Esophagus muscularis mucosa (tissue), 4 donors: ENCODE data around the gene EYA2. TPM values are rescaled to one million over a fixed set of nuclear protein-coding genes. Genes with fewer than 3 reads are reported as not detected.
A peak's percentile ranks its signal among the peaks of the same experiment; 100 is the strongest.

Experiments
- DNase-seq: peaks from one replicate; pipeline ENCODE4 v3.0.0-alpha.2; 2017; ENCODE audit errors: extremely low spot score
- H3K27ac ChIP-seq, 4 donors: fragments of 200-600 bp; sonication (generic); replicated peaks in 1 of 4; 1 replicate in 3 of 4; 2 replicates in 1 of 4; pipeline ENCODE4 v1.5.1; 2016 to 2019; ENCODE audit warnings: mild to moderate bottlenecking in 1 of 4
- H3K27me3 ChIP-seq, 4 donors: fragments of 200-600 bp; sonication (generic); one replicate each; pipeline versions ENCODE4 v1.5.1 to v1.6.0; 2016 to 2019
- H3K36me3 ChIP-seq, 4 donors: fragments of 200-600 bp; sonication (generic); one replicate each; pipeline ENCODE4 v1.5.1; 2016 to 2019
- H3K4me1 ChIP-seq, 4 donors: fragments of 200-600 bp; sonication (generic); one replicate each; pipeline ENCODE4 v1.5.1; 2016 to 2019
- H3K4me3 ChIP-seq, 4 donors: fragments of 200-600 bp; sonication (generic); 1 replicate in 2 of 4; 2 replicates in 2 of 4; pipeline ENCODE4 v1.5.1; 2016 to 2019; ENCODE audit warnings: mild to moderate bottlenecking in 4 of 4, moderate library complexity in 1 of 4
- H3K9me3 ChIP-seq, 4 donors: fragments of 200-600 bp; sonication (generic); 1 replicate in 3 of 4; 2 replicates in 1 of 4; pipeline ENCODE4 v1.5.1; 2016 to 2019
- CTCF ChIP-seq, 3 experiments: fragments of 200-600 bp in 2 of 3; fragments of 450-650 bp in 1 of 3; sonication (generic) in 2 of 3; IDR thresholded peaks; one replicate each; pipeline ENCODE4 v1.5.1; 2017 to 2019; ENCODE audit warnings: antibody characterized with exemption in 3 of 3, mild to moderate bottlenecking in 2 of 3, moderate library complexity in 1 of 3
- EP300 ChIP-seq: sonication (generic); formaldehyde crosslinking; IDR thresholded peaks from one replicate; pipeline ENCODE4 v1.6.1; 2017; ENCODE audit warnings: antibody characterized with exemption
- POLR2A ChIP-seq: fragments of 450-650 bp; IDR thresholded peaks from one replicate; pipeline ENCODE4 v1.6.1; 2017; ENCODE audit warnings: antibody characterized with exemption, moderate library complexity, mild to moderate bottlenecking, low read depth
- POLR2AphosphoS5 ChIP-seq, 2 donors: sonication (generic); formaldehyde crosslinking; IDR thresholded peaks; one replicate each; pipeline ENCODE4 v1.6.1; 2017; ENCODE audit warnings: antibody characterized with exemption in 2 of 2
- WGBS: methylation state at CpG from one replicate; pipeline ENCODE4 v1.1.5; 2018; 5-methylcytosine and 5-hydroxymethylcytosine counted together
- intact Hi-C: fragments of 100-400 bp; cut with DNase I; formaldehyde crosslinking; loops from one replicate; pipeline ENCODE4 v1.15.1; 2023
- total RNA-seq, 4 donors: library from RNA; depleted of rRNA; stranded (reverse); fragments of >200 nt; gene quantifications; one replicate each; pipeline versions ENCODE4 v1.1.0 to v1.2.1, GENCODE V29; 2016

The EYA2 gene, protein sequence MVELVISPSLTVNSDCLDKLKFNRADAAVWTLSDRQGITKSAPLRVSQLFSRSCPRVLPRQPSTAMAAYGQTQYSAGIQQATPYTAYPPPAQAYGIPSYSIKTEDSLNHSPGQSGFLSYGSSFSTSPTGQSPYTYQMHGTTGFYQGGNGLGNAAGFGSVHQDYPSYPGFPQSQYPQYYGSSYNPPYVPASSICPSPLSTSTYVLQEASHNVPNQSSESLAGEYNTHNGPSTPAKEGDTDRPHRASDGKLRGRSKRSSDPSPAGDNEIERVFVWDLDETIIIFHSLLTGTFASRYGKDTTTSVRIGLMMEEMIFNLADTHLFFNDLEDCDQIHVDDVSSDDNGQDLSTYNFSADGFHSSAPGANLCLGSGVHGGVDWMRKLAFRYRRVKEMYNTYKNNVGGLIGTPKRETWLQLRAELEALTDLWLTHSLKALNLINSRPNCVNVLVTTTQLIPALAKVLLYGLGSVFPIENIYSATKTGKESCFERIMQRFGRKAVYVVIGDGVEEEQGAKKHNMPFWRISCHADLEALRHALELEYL
- 1 to 10 TPM; 1.2 to 5.9 (median 4.2) TPM for total RNA-seq

- 2% methylated on average over 11 of the region's 52 CpGs for WGBS
- Histone ChIP-seq H3K9me3 (peaks cover 0 to 17% (median 13%) of the 10 kb centered on the region in 4 donors), H3K27ac (peak within 1 kb of the TSS in 3 of 4 donors; percentile 41 to 66 (median 44)), H3K4me3 (peak within 1 kb of the TSS; percentile 57 to 67 (median 59)), H3K27me3 (peaks cover 0 to 39% (median 3%) of the 10 kb centered on the region in 4 donors), H3K36me3 (no peaks in the 10 kb centered on the region), H3K4me1 (peaks cover 0 to 19% (median 9%) of the 10 kb centered on the region in 4 donors)
- DNase-seq: no peak
- TF ChIP-seq POLR2AphosphoS5 (IDR thresholded peaks at IDR 0.05) (no peak), EP300 (no peak), POLR2A (no peak), CTCF (IDR thresholded peaks at IDR 0.05) (no peak)
- intact Hi-C loops: no loop called here
Observed at GRCh38 chr20:46894579-46894958, at the start of gene EYA2. Gene EYA2 (plus strand): TSS chr20:46894843. CDS start chr20:46990011, 95,168 bp downstream.

DNA sequence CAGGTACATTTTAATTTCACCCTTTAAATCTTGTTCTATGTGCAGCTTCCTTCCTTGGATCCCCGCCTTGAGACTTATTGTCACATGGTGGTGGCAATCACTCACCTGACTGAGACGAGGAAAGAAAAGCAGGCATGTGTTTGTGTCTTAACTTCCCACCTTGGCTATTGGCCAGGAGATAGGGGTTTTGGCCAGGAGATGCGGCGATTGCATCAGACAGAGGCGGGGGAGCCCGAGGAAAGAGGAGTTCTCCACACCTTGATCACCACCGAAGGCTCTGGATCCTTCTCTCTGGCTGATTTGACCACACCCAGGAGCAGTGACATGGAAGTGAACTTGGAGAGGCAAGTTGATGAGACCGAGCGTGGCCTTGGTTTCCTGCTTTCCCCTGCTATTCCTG lies 49.7 kb upstream of the EYA2 start:
- Histone ChIP-seq H3K36me3 (no peaks in the 10 kb centered on the region), H3K27ac (no peak overlapping the region), H3K9me3 (no peaks in the 10 kb centered on the region), H3K4me1 (no peaks in the 10 kb centered on the region), H3K27me3 (no peaks in the 10 kb centered on the region), H3K4me3 (no peak overlapping the region)
- intact Hi-C loops: no loop called here
- TF ChIP-seq EP300 (no peak), CTCF (IDR thresholded peaks at IDR 0.05) (no peak), POLR2A (no peak), POLR2AphosphoS5 (IDR thresholded peaks at IDR 0.05) (no peak)
- peak; percentile 83 for DNase-seq
- WGBS: 78% methylated on average over 9 of the region's 9 CpGs

DNA sequence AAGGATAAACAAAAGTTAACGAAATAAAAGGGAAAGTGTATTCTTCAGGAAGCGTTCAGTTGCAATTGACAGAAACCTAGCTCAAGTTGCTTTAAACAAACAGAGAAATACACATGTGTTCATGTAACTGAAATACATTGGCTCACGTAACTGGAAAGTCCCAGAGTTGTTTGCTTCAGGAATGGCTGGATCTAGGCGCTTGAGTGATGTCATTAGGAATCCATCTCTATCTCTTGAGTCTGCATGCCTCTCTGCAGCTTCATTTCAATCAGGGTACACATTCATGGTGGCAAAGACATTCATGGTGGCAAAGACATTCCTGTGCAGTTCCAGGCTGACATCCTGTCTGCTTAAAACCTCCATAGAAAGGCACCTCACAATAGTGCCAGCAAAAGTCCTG lies 45.4 kb upstream of the EYA2 start:
- Histone ChIP-seq H3K27me3 (no peaks in the 10 kb centered on the region), H3K36me3 (no peaks in the 10 kb centered on the region), H3K9me3 (no peaks in the 10 kb centered on the region), H3K4me1 (no peaks in the 10 kb centered on the region), H3K27ac (no peak overlapping the region), H3K4me3 (no peak overlapping the region)
- DNase-seq: peak; percentile 29
- WGBS: 94% methylated on average over 3 of the region's 4 CpGs
- TF ChIP-seq EP300 (no peak), POLR2AphosphoS5 (IDR thresholded peaks at IDR 0.05) (no peak), POLR2A (no peak), CTCF (IDR thresholded peaks at IDR 0.05) (no peak)
- intact Hi-C loops: no loop called here

GRCh38 chr20:46849751-46850150 lies 44.9 kb upstream of the EYA2 start:
- TF ChIP-seq POLR2A: no peak
- no peak for TF ChIP-seq EP300
- TF ChIP-seq CTCF (IDR thresholded peaks at IDR 0.05): no peak
- no peak for TF ChIP-seq POLR2AphosphoS5 (IDR thresholded peaks at IDR 0.05)
- WGBS: 51% methylated on average over 5 of the region's 5 CpGs
- intact Hi-C loops: no loop called here
- H3K27ac ChIP-seq: no peak overlapping the region
- no peaks in the 10 kb centered on the region for H3K9me3 ChIP-seq
- no peaks in the 10 kb centered on the region for H3K36me3 ChIP-seq
- no peaks in the 10 kb centered on the region for H3K4me1 ChIP-seq
- no peaks in the 10 kb centered on the region for H3K27me3 ChIP-seq
- no peak overlapping the region for H3K4me3 ChIP-seq
- peak; percentile 74 for DNase-seq
